Measurements from ENCODE around the gene RBM3.

- TF ChIP-seq CTCF (IDR thresholded peaks at IDR 0.05) (no peak), POLR2AphosphoS5 (IDR thresholded peaks at IDR 0.05; ENCODE audit: low read depth, low read length) (no peak), SIN3A (IDR thresholded peaks at IDR 0.05; ENCODE audit: borderline replicate concordance, insufficient read depth, low read depth, low read length) (no peak)
Measured at GRCh38 chrX:48569958-48570357, 4.3 kb upstream of the RBM3 start.
